GM23248 (cell line): ENCODE results near the gene TMIE. TPM values are rescaled to one million over a fixed set of nuclear protein-coding genes. Genes with fewer than 3 reads are reported as not detected.
"Not testable (repeated sequence)": the region's sequence is repeated elsewhere in the genome, so short reads cannot be mapped to it uniquely, and the experiment has no call there.

Source experiments
- DNase-seq: peaks from one replicate; pipeline ENCODE4 v3.0.0-alpha.2; 2015
- H2AFZ ChIP-seq: fragments of 200-600 bp; sonication (generic); 2 replicates; pipeline ENCODE4 v1.6.1; 2016; ENCODE audit warnings: antibody characterized with exemption
- H3F3A ChIP-seq: fragments of 200-600 bp; sonication (generic); 2 replicates; pipeline ENCODE4 v1.6.1; 2016; ENCODE audit warnings: mild to moderate bottlenecking, antibody characterized with exemption, mixed run types; ENCODE audit not compliant: insufficient read depth
- H3K27ac ChIP-seq: fragments of 200-600 bp; sonication (generic); 2 replicates; pipeline ENCODE4 v1.5.1; 2016; ENCODE audit warnings: mild to moderate bottlenecking
- H3K27me3 ChIP-seq: fragments of 200-600 bp; sonication (generic); replicated peaks from 2 replicates; pipeline ENCODE4 v1.6.1; 2016; ENCODE audit warnings: mild to moderate bottlenecking; ENCODE audit not compliant: insufficient read depth
- H3K36me3 ChIP-seq: fragments of 200-600 bp; sonication (generic); 2 replicates; pipeline ENCODE4 v1.6.1; 2016; ENCODE audit warnings: low read depth, mild to moderate bottlenecking
- H3K4me1 ChIP-seq: fragments of 200-600 bp; sonication (generic); 2 replicates; pipeline ENCODE4 v1.6.1; 2016; ENCODE audit warnings: mild to moderate bottlenecking; ENCODE audit not compliant: insufficient read depth
- H3K4me2 ChIP-seq: fragments of 200-600 bp; sonication (generic); one replicate; pipeline ENCODE4 v1.6.1; 2016; ENCODE audit warnings: mild to moderate bottlenecking; ENCODE audit not compliant: unreplicated experiment
- H3K4me3 ChIP-seq: fragments of 200-600 bp; sonication (generic); 2 replicates; pipeline ENCODE4 v1.5.1; 2016; ENCODE audit warnings: mild to moderate bottlenecking
- H3K79me2 ChIP-seq: fragments of 200-600 bp; sonication (generic); 2 replicates; pipeline ENCODE4 v1.6.1; 2016; ENCODE audit warnings: mild to moderate bottlenecking; ENCODE audit not compliant: insufficient read depth
- H3K9ac ChIP-seq: fragments of 200-600 bp; sonication (generic); 2 replicates; pipeline ENCODE4 v1.6.1; 2016; ENCODE audit warnings: mild to moderate bottlenecking
- H3K9me2 ChIP-seq: fragments of 200-600 bp; sonication (generic); 2 replicates; pipeline ENCODE4 v1.6.1; 2016; ENCODE audit warnings: mixed run types, mild to moderate bottlenecking, moderate library complexity; ENCODE audit not compliant: insufficient read depth
- H3K9me3 ChIP-seq: fragments of 200-600 bp; sonication (generic); one replicate; pipeline ENCODE4 v1.6.1; 2017; ENCODE audit warnings: low read depth
- H4K20me1 ChIP-seq: fragments of 200-600 bp; sonication (generic); 2 replicates; pipeline ENCODE4 v1.6.0; 2016; ENCODE audit not compliant: insufficient read depth
- EZH2 ChIP-seq: fragments of 200-600 bp; sonication (generic); IDR thresholded peaks from 2 replicates; pipeline ENCODE4 v1.6.1; 2018; ENCODE audit warnings: antibody characterized with exemption, mild to moderate bottlenecking; ENCODE audit not compliant: insufficient read depth, poor library complexity, severe bottlenecking
- EZH2phosphoT487 ChIP-seq: fragments of 200-600 bp; sonication (generic); IDR thresholded peaks from 2 replicates; pipeline ENCODE4 v1.6.1; 2018; ENCODE audit warnings: antibody characterized with exemption, moderate library complexity, mild to moderate bottlenecking, low read depth; ENCODE audit not compliant: insufficient read depth
- WGBS, 2 experiments: methylation state at CpG; one replicate each; pipeline ENCODE4 v1.1.6; 2015 to 2017; ENCODE audit warnings: low lambda C conversion rate in 2 of 2, low coverage in 1 of 2; ENCODE audit errors: missing lambda C conversion rate in 2 of 2; 5-methylcytosine and 5-hydroxymethylcytosine counted together
- in situ Hi-C: fragments of 300-500 bp; cut with MboI; formaldehyde crosslinking; loops from 2 replicates; pipeline ENCODE4 v1.15.0; 2020
- polyA plus RNA-seq: library from polyadenylated mRNA; unstranded; fragments of >200 nt; fragmentation: Nextera tagmentation; extraction: Ambion mirVana; gene quantifications from 2 replicates; pipeline ENCODE4 v1.2.1, GENCODE V29; 2016
- total RNA-seq: library from RNA; depleted of rRNA; stranded (reverse); fragments of >200 nt; shearing (Covaris generic); gene quantifications from 2 replicates; pipeline ENCODE4 v1.2.3, GENCODE V29; 2014

The TMIE gene
- total and polyA plus RNA-seq, 2 experiments from 2014 or later = 0.11 TPM; not detected in 1

GRCh38 chr3:46734773-46735172, 33.6 kb downstream of the TMIE start:
- 21% methylated on average over 4 of the region's 4 CpGs for WGBS, 2 experiments
- Histone ChIP-seq H3K4me2 (no peak overlapping the region), H3K4me3 (no peak overlapping the region), H4K20me1 (no peaks in the 10 kb centered on the region), H3K36me3 (no peaks in the 10 kb centered on the region), H2AFZ (no peak overlapping the region), H3F3A (no peaks in the 10 kb centered on the region), H3K9me3 (no peaks in the 10 kb centered on the region), H3K9me2 (no peaks in the 10 kb centered on the region), H3K9ac (no peak overlapping the region), H3K27ac (no peak overlapping the region), H3K79me2 (no peaks in the 10 kb centered on the region), H3K4me1 (no peaks in the 10 kb centered on the region), H3K27me3 (peaks cover 43% of the 10 kb centered on the region)
- TF ChIP-seq EZH2 = no peak
- TF ChIP-seq EZH2phosphoT487 = no peak
- DNase-seq = no peak
- in situ Hi-C loops = no loop called here

- DNase-seq = no peak
- H3K4me3 ChIP-seq = no peak overlapping the region
- H3K9me3 ChIP-seq = no peaks in the 10 kb centered on the region
- H3F3A ChIP-seq = no peaks in the 10 kb centered on the region
- no peaks in the 10 kb centered on the region for H3K4me1 ChIP-seq
- no peak overlapping the region for H2AFZ ChIP-seq
- no peak for TF ChIP-seq EZH2phosphoT487
- no peak for TF ChIP-seq EZH2
- H4K20me1 ChIP-seq = no peaks in the 10 kb centered on the region
- no peak overlapping the region for H3K27ac ChIP-seq
- 70 to 72% methylated on average over 20 of the region's 20 CpGs for WGBS, 2 experiments
- H3K36me3 ChIP-seq = no peaks in the 10 kb centered on the region
- no peaks in the 10 kb centered on the region for H3K79me2 ChIP-seq
- in situ Hi-C loops = no loop called here
- H3K4me2 ChIP-seq = no peak overlapping the region
- no peak overlapping the region for H3K9ac ChIP-seq
- H3K27me3 ChIP-seq = peaks cover 34% of the 10 kb centered on the region
- H3K9me2 ChIP-seq = no peaks in the 10 kb centered on the region
Observed at GRCh38 chr3:46736006-46736872, 35.0 kb downstream of the TMIE start.

GRCh38 chr3:46737329-46737731, 36.1 kb downstream of the TMIE start:
- Histone ChIP-seq H3K9me3 (no peaks in the 10 kb centered on the region), H3K36me3 (no peaks in the 10 kb centered on the region), H3K4me3 (no peak overlapping the region), H3K4me1 (no peaks in the 10 kb centered on the region), H2AFZ (no peak overlapping the region), H3F3A (no peaks in the 10 kb centered on the region), H3K27ac (no peak overlapping the region), H3K27me3 (peaks cover 23% of the 10 kb centered on the region), H3K9me2 (no peaks in the 10 kb centered on the region), H3K9ac (no peak overlapping the region), H4K20me1 (no peaks in the 10 kb centered on the region), H3K79me2 (no peaks in the 10 kb centered on the region), H3K4me2 (no peak overlapping the region)
- no peak for TF ChIP-seq EZH2
- TF ChIP-seq EZH2phosphoT487 = no peak
- in situ Hi-C loops = no loop called here
- WGBS, 2 experiments = 18 to 22% methylated on average over 4 of the region's 4 CpGs
- DNase-seq = no peak

GRCh38 chr3:46739565-46739964, 38.4 kb downstream of the TMIE start:
- H3F3A ChIP-seq, H3K9me3 ChIP-seq, H3K4me2 ChIP-seq, H3K4me1 ChIP-seq, in situ Hi-C loops, H4K20me1 ChIP-seq, H3K27ac ChIP-seq, H3K9ac ChIP-seq, H2AFZ ChIP-seq, H3K79me2 ChIP-seq, H3K4me3 ChIP-seq, DNase-seq, H3K36me3 ChIP-seq, H3K9me2 ChIP-seq: not testable (repeated sequence)
- 91 to 93% methylated on average over 3 of the region's 3 CpGs for WGBS, 2 experiments
- peaks cover 15% of the 10 kb centered on the region; the same call in 1 of the 2 replicates for H3K27me3 ChIP-seq
